ENCODE data around the gene TEX14.

- TF ChIP-seq CTCF (IDR thresholded peaks at IDR 0.05) (no peak), POLR2A (IDR thresholded peaks at IDR 0.05) (no peak)
Observed at GRCh38 chr17:58539698-58540097, 152.1 kb downstream of the TEX14 start.
